OCI-LY3 (cell line): ENCODE results near the gene CHD5.

ENCODE experiments used
- H2AFZ ChIP-seq: fragments of 200-600, 300-600 bp; shearing (Covaris generic); 2 replicates; pipeline ENCODE4 v1.6.0; 2014; ENCODE audit warnings: antibody characterized with exemption, low read depth, low read length
- H3K27ac ChIP-seq: fragments of 200-600, 300-600 bp; sonication (generic); 2 replicates; pipeline ENCODE4 v1.5.1; 2014; ENCODE audit warnings: mild to moderate bottlenecking, low read length, moderate library complexity, mixed read lengths
- H3K27me3 ChIP-seq: fragments of 200-600, 300-600 bp; sonication (generic); 2 replicates; pipeline ENCODE4 v1.6.1; 2014; ENCODE audit warnings: low read depth, low read length, mixed read lengths
- H3K36me3 ChIP-seq: fragments of 200-600, 300-600 bp; sonication (generic); replicated peaks from 2 replicates; pipeline ENCODE3; 2014; ENCODE audit warnings: low read depth, low read length, mixed read lengths
- H3K4me1 ChIP-seq: fragments of 300-600, 200-600 bp; sonication (generic); 2 replicates; pipeline ENCODE4 v1.6.1; 2014; ENCODE audit warnings: low read length, mixed read lengths
- H3K4me2 ChIP-seq: fragments of 200-600, 300-600 bp; sonication (generic); 2 replicates; pipeline ENCODE4 v1.6.1; 2014; ENCODE audit warnings: low read length, mixed read lengths
- H3K4me3 ChIP-seq: fragments of 300-600, 200-600 bp; sonication (generic); 2 replicates; pipeline ENCODE4 v1.5.1; 2014; ENCODE audit warnings: antibody characterized with exemption, mild to moderate bottlenecking, low read length, moderate library complexity
- H3K79me2 ChIP-seq: fragments of 300-600, 200-600 bp; shearing (Covaris generic); 2 replicates; pipeline ENCODE4 v1.6.1; 2014; ENCODE audit warnings: mild to moderate bottlenecking, low read length, mixed read lengths
- H3K9ac ChIP-seq: fragments of 300-600, 200-600 bp; shearing (Covaris generic); 2 replicates; pipeline ENCODE4 v1.6.0; 2014; ENCODE audit warnings: mild to moderate bottlenecking, low read length, moderate library complexity
- H3K9me3 ChIP-seq: fragments of 200-600, 300-600 bp; shearing (Covaris generic); 2 replicates; pipeline ENCODE4 v1.6.1; 2014; ENCODE audit warnings: low read length, mixed read lengths; ENCODE audit not compliant: insufficient read depth
- H4K20me1 ChIP-seq: fragments of 200-600, 300-600 bp; sonication (generic); 2 replicates; pipeline ENCODE4 v1.6.1; 2016; ENCODE audit warnings: low read length, mixed read lengths; ENCODE audit not compliant: insufficient read depth
- CTCF ChIP-seq: fragments of 200-600, 300-600 bp; sonication (generic); IDR thresholded peaks from 2 replicates; pipeline ENCODE4 v1.5.1; 2014; ENCODE audit warnings: antibody characterized with exemption, low read length, low read depth
- EZH2phosphoT487 ChIP-seq: fragments of 200-600 bp; shearing (Covaris generic); IDR thresholded peaks from 2 replicates; pipeline ENCODE4 v1.6.1; 2018; ENCODE audit warnings: antibody characterized with exemption, mixed run types, low read depth

CHD5 gene

GRCh38 chr1:6180268-6180706, at the start of gene CHD5:
Gene CHD5, minus strand, starts transcription at chr1:6180321. Its CDS starts 298 bp downstream, at chr1:6180023.
- Histone ChIP-seq H3K27ac (no peak within 1 kb of the TSS), H3K4me2 (no peak within 1 kb of the TSS)

GRCh38 chr1:6225651-6226050, 45.5 kb upstream of the CHD5 start:
- Histone ChIP-seq H3K36me3 (peaks cover 10% of the 10 kb centered on the region), H4K20me1 (no peaks in the 10 kb centered on the region), H3K27ac (no peak overlapping the region), H3K9ac (no peak overlapping the region), H3K4me3 (no peak overlapping the region), H3K4me2 (no peak overlapping the region), H3K27me3 (no peaks in the 10 kb centered on the region), H3K4me1 (no peaks in the 10 kb centered on the region), H3K79me2 (no peaks in the 10 kb centered on the region), H3K9me3 (no peaks in the 10 kb centered on the region), H2AFZ (no peak overlapping the region)
- TF ChIP-seq EZH2phosphoT487 (no peak), CTCF (no peak)

More at GRCh38 chr1:6180268-6180706, at the start of gene CHD5:
- Histone ChIP-seq H3K9ac (no peak within 1 kb of the TSS), H3K36me3 (peaks cover 12% of the 10 kb centered on the region), H3K4me3 (no peak within 1 kb of the TSS), H4K20me1 (peaks cover 5% of the 10 kb centered on the region), H3K27me3 (no peaks in the 10 kb centered on the region), H3K4me1 (no peaks in the 10 kb centered on the region), H3K9me3 (no peaks in the 10 kb centered on the region), H2AFZ (no peak within 1 kb of the TSS), H3K79me2 (no peaks in the 10 kb centered on the region)
- no peak for TF ChIP-seq CTCF

GRCh38 chr1:6224718-6225117, 44.6 kb upstream of the CHD5 start:
- no peak for TF ChIP-seq EZH2phosphoT487
- no peak for TF ChIP-seq CTCF
- Histone ChIP-seq H2AFZ (no peak overlapping the region), H3K79me2 (no peaks in the 10 kb centered on the region), H4K20me1 (no peaks in the 10 kb centered on the region), H3K27me3 (no peaks in the 10 kb centered on the region), H3K4me1 (no peaks in the 10 kb centered on the region), H3K9ac (no peak overlapping the region), H3K36me3 (peaks cover 10% of the 10 kb centered on the region), H3K4me3 (no peak overlapping the region), H3K27ac (no peak overlapping the region), H3K9me3 (no peaks in the 10 kb centered on the region), H3K4me2 (no peak overlapping the region)

- H4K20me1 ChIP-seq = no peaks in the 10 kb centered on the region
- H3K9ac ChIP-seq = no peak overlapping the region
- no peak overlapping the region for H3K4me3 ChIP-seq
- no peak overlapping the region for H3K4me2 ChIP-seq
- no peak overlapping the region for H3K27ac ChIP-seq
- H3K79me2 ChIP-seq = no peaks in the 10 kb centered on the region
- peaks cover 10% of the 10 kb centered on the region for H3K36me3 ChIP-seq
- no peaks in the 10 kb centered on the region for H3K27me3 ChIP-seq
- H3K9me3 ChIP-seq = no peaks in the 10 kb centered on the region
- no peak for TF ChIP-seq EZH2phosphoT487
- TF ChIP-seq CTCF = no peak
- no peaks in the 10 kb centered on the region for H3K4me1 ChIP-seq
- H2AFZ ChIP-seq = no peak overlapping the region
Measured at GRCh38 chr1:6223617-6224016, 43.5 kb upstream of the CHD5 start.
